ENCODE results near the gene HOXB5. TPM values are rescaled to one million over a fixed set of nuclear protein-coding genes. Genes with fewer than 3 reads are reported as not detected.

The HOXB5 gene
- total RNA-seq, 2 experiments from 2014 or later = not detected

GRCh38 chr17:48626245-48627117 lies 32.9 kb upstream of the HOXB5 start, which contains the start of gene HOXB9:
TSS of gene HOXB9 (minus strand) at chr17:48626358. CDS start at chr17:48626269, 89 bp downstream.
- H3K4me3 Mint-ChIP-seq = peak within 1 kb of the TSS; percentile 62
- H3K27ac Mint-ChIP-seq = peak within 1 kb of the TSS; percentile 54
- ChIA-PET POLR2A (no interaction called here), CTCF (interaction anchor here (0.6 to 2.3 kb wide), 9 partner anchors 10 to 607 kb away, joined by 3 to 16 read pairs (median 3); no protein-coding TSS in a partner anchor)
- peaks cover 86% of the 10 kb centered on the region for H3K27me3 Mint-ChIP-seq
- peaks cover 13% of the 10 kb centered on the region for H3K4me1 Mint-ChIP-seq
- no peak for DNase-seq
- no peaks in the 10 kb centered on the region for H3K36me3 Mint-ChIP-seq (ENCODE audit: low read depth)
- H3K9me3 Mint-ChIP-seq = no peaks in the 10 kb centered on the region

GRCh38 chr17:48625495-48626244 lies 32.1 kb upstream of the HOXB5 start:
- no peaks in the 10 kb centered on the region for H3K36me3 Mint-ChIP-seq (ENCODE audit: low read depth)
- CTCF ChIA-PET = interaction anchor here (0.6 to 2.3 kb wide), 11 partner anchors 10 to 600 kb away, joined by 3 to 16 read pairs (median 3); no protein-coding TSS in a partner anchor
- peaks cover 87% of the 10 kb centered on the region for H3K27me3 Mint-ChIP-seq
- POLR2A ChIA-PET = no interaction called here
- peak overlapping the region; percentile 62 for H3K4me3 Mint-ChIP-seq
- peak overlapping the region; percentile 54 for H3K27ac Mint-ChIP-seq
- H3K4me1 Mint-ChIP-seq = peaks cover 13% of the 10 kb centered on the region
- DNase-seq = peak; percentile 30
- H3K9me3 Mint-ChIP-seq = no peaks in the 10 kb centered on the region

- Mint-ChIP-seq H3K27me3 (peaks cover 86% of the 10 kb centered on the region), H3K4me1 (peaks cover 13% of the 10 kb centered on the region), H3K27ac (no peak overlapping the region), H3K36me3 (ENCODE audit: low read depth) (no peaks in the 10 kb centered on the region), H3K9me3 (no peaks in the 10 kb centered on the region), H3K4me3 (no peak overlapping the region)
- ChIA-PET POLR2A (no interaction called here), CTCF (interaction anchor here (0.6 to 2.3 kb wide), 10 partner anchors 9 to 600 kb away, joined by 3 to 16 read pairs (median 3); no protein-coding TSS in a partner anchor)
- no peak for DNase-seq
These were observed 31.2 kb upstream of the HOXB5 start for GRCh38 chr17:48624544-48625494.

GRCh38 chr17:48624118-48624517 lies 30.5 kb upstream of the HOXB5 start:
- POLR2A ChIA-PET = no interaction called here
- DNase-seq = no peak

GRCh38 chr17:48623583-48623982 lies 30.0 kb upstream of the HOXB5 start:
- ChIA-PET POLR2A (no interaction called here), CTCF (interaction anchor here (0.6 to 1.5 kb wide), 7 partner anchors 13 to 759 kb away, joined by 3 to 6 read pairs (median 3); no protein-coding TSS in a partner anchor)
- no peak overlapping the region for H3K27ac Mint-ChIP-seq
- H3K4me1 Mint-ChIP-seq = peaks cover 19% of the 10 kb centered on the region
- no peak for DNase-seq
- H3K9me3 Mint-ChIP-seq = no peaks in the 10 kb centered on the region
- H3K4me3 Mint-ChIP-seq = no peak overlapping the region
- H3K27me3 Mint-ChIP-seq = peaks cover 86% of the 10 kb centered on the region
- H3K36me3 Mint-ChIP-seq (ENCODE audit: low read depth) = no peaks in the 10 kb centered on the region

More at GRCh38 chr17:48624118-48624517, 30.5 kb upstream of the HOXB5 start:
- H3K4me3 Mint-ChIP-seq = no peak overlapping the region
- no peaks in the 10 kb centered on the region for H3K9me3 Mint-ChIP-seq
- CTCF ChIA-PET = interaction anchor here (1.0 to 1.5 kb wide), 6 partner anchors 12 to 760 kb away, joined by 3 to 6 read pairs (median 3); no protein-coding TSS in a partner anchor
- no peak overlapping the region for H3K27ac Mint-ChIP-seq
- H3K27me3 Mint-ChIP-seq = peaks cover 86% of the 10 kb centered on the region
- no peaks in the 10 kb centered on the region for H3K36me3 Mint-ChIP-seq (ENCODE audit: low read depth)
- peaks cover 13% of the 10 kb centered on the region for H3K4me1 Mint-ChIP-seq

GRCh38 chr17:48622857-48623256 lies 29.3 kb upstream of the HOXB5 start:
- POLR2A ChIA-PET = interaction anchor here (0.6 kb wide), 1 partner anchor 376 kb away, joined by 5 read pairs; no protein-coding TSS in a partner anchor
- Mint-ChIP-seq H3K27ac (no peak overlapping the region), H3K36me3 (ENCODE audit: low read depth) (no peaks in the 10 kb centered on the region), H3K4me3 (no peak overlapping the region), H3K9me3 (no peaks in the 10 kb centered on the region), H3K4me1 (peaks cover 24% of the 10 kb centered on the region), H3K27me3 (peaks cover 85% of the 10 kb centered on the region)
- CTCF ChIA-PET = interaction anchor here (0.6 to 1.5 kb wide), 4 partner anchors 13 to 612 kb away, joined by 3 to 4 read pairs (median 3); no protein-coding TSS in a partner anchor
- DNase-seq = no peak

GRCh38 chr17:48621410-48622392 lies 28.1 kb upstream of the HOXB5 start:
- CTCF ChIA-PET = interaction anchor here (0.6 to 0.9 kb wide), 3 partner anchors 26 to 611 kb away, joined by 3 to 4 read pairs (median 4); no protein-coding TSS in a partner anchor
- no peaks in the 10 kb centered on the region for H3K9me3 Mint-ChIP-seq
- no peak overlapping the region for H3K27ac Mint-ChIP-seq
- H3K27me3 Mint-ChIP-seq = peaks cover 85% of the 10 kb centered on the region
- H3K4me1 Mint-ChIP-seq = peaks cover 26% of the 10 kb centered on the region
- no peak overlapping the region for H3K4me3 Mint-ChIP-seq
- H3K36me3 Mint-ChIP-seq (ENCODE audit: low read depth) = no peaks in the 10 kb centered on the region
- POLR2A ChIA-PET = interaction anchor here (0.6 kb wide), 1 partner anchor 377 kb away, joined by 5 read pairs; no protein-coding TSS in a partner anchor
- DNase-seq = no peak

GRCh38 chr17:48620461-48621139 lies 27.0 kb upstream of the HOXB5 start:
- Mint-ChIP-seq H3K9me3 (no peaks in the 10 kb centered on the region), H3K4me1 (peaks cover 20% of the 10 kb centered on the region), H3K27ac (no peak overlapping the region), H3K27me3 (peaks cover 88% of the 10 kb centered on the region), H3K4me3 (no peak overlapping the region), H3K36me3 (ENCODE audit: low read depth) (no peaks in the 10 kb centered on the region)
- POLR2A ChIA-PET = no interaction called here
- CTCF ChIA-PET = interaction anchor here (0.6 kb wide), 1 partner anchor 122 kb away, joined by 4 read pairs; no protein-coding TSS in a partner anchor
- no peak for DNase-seq

GRCh38 chr17:48619826-48620449 lies 26.4 kb upstream of the HOXB5 start:
- Mint-ChIP-seq H3K4me3 (no peak overlapping the region), H3K27me3 (peaks cover 92% of the 10 kb centered on the region), H3K4me1 (peaks cover 21% of the 10 kb centered on the region), H3K36me3 (ENCODE audit: low read depth) (no peaks in the 10 kb centered on the region), H3K9me3 (no peaks in the 10 kb centered on the region), H3K27ac (no peak overlapping the region)
- POLR2A ChIA-PET = no interaction called here
- DNase-seq = no peak
- CTCF ChIA-PET = interaction anchor here (1.2 to 3.0 kb wide), 4 partner anchors 11 to 131 kb away, joined by 3 to 11 read pairs (median 8); partner anchors contain the start of gene HOXB5

- DNase-seq = peak; percentile 79
- Mint-ChIP-seq H3K27me3 (peaks cover 92% of the 10 kb centered on the region), H3K27ac (peak overlapping the region; percentile 36), H3K9me3 (no peaks in the 10 kb centered on the region), H3K4me3 (peak overlapping the region; percentile 30), H3K36me3 (ENCODE audit: low read depth) (no peaks in the 10 kb centered on the region), H3K4me1 (peaks cover 31% of the 10 kb centered on the region)
- ChIA-PET CTCF (interaction anchor here (0.5 to 3.0 kb wide), 23 partner anchors 9 to 593 kb away, joined by 3 to 11 read pairs (median 3); partner anchors contain the start of gene HOXB5), POLR2A (no interaction called here)
These were observed 24.8 kb upstream of the HOXB5 start for GRCh38 chr17:48618256-48618896.

Data from activated CD4-positive, alpha-beta T cell treated with anti-CD3 and anti-CD28 coated beads, Interleukin-2, amount 10 ng/mL, durations not matched to agents 7 days and 5 days (primary cell).